IMR-90 (cell line): ENCODE results near the gene ATP13A1. TPM values are rescaled to one million over a fixed set of nuclear protein-coding genes. Genes with fewer than 3 reads are reported as not detected.

Source experiments
- ELK1 ChIP-seq: fragments of 150-350 bp; IDR thresholded peaks from 2 replicates; pipeline ENCODE4 v1.6.1; 2016; ENCODE audit warnings: low read depth, mild to moderate bottlenecking, low read length, moderate library complexity, borderline replicate concordance
- POLR2A ChIP-seq: IDR thresholded peaks from 2 replicates; pipeline ENCODE4 v1.6.1; 2012; ENCODE audit warnings: mild to moderate bottlenecking, low read depth, low read length
- RAD21 ChIP-seq: IDR thresholded peaks from 2 replicates; pipeline ENCODE4 v1.6.1; 2012; ENCODE audit warnings: low read length, improper control_type of control experiment
- USF2 ChIP-seq: fragments of 150-350 bp; IDR thresholded peaks from 2 replicates; pipeline ENCODE4 v1.6.1; 2017; ENCODE audit warnings: mild to moderate bottlenecking, antibody characterized with exemption, low read length, low read depth
- polyA plus RNA-seq, 3 experiments: library from polyadenylated mRNA; depleted of rRNA; stranded (reverse); fragments of >200 nt; gene quantifications; 2 replicates each; pipeline ENCODE4 v1.2.3, GENCODE V29; 2012; ENCODE audit warnings: low replicate concordance in 1 of 3
- total RNA-seq: library from RNA; depleted of rRNA; stranded (reverse); fragments of >200 nt; gene quantifications from 2 replicates; pipeline ENCODE4 v1.2.3, GENCODE V29; 2012

ATP13A1 gene
- total and polyA plus RNA-seq, 2 of the 4 experiments (the other 2 are of a cell fraction), result 13.3 to 43.8 TPM

GRCh38 chr19:19663256-19664120 lies at the start of gene ATP13A1 (continued):
- no peak for TF ChIP-seq USF2
- TF ChIP-seq POLR2A, result peak; percentile 76
- TF ChIP-seq RAD21, result no peak
- 0 out of 2 replicates have a peak, but pooled peaks have one; percentile 9 for TF ChIP-seq ELK1
